G401.6 (cell line): ENCODE measurements around the gene MDFIC.

Experiments
- FAIRE-seq: peaks from 2 replicates; lab custom pipeline; 2012; peaks lifted over from hg19 to GRCh38; lab: Jason Lieb, UNC

The MDFIC gene

GRCh38 chr7:115040057-115040456 lies 118.2 kb downstream of the MDFIC start:
- FAIRE-seq = no peak

DNA sequence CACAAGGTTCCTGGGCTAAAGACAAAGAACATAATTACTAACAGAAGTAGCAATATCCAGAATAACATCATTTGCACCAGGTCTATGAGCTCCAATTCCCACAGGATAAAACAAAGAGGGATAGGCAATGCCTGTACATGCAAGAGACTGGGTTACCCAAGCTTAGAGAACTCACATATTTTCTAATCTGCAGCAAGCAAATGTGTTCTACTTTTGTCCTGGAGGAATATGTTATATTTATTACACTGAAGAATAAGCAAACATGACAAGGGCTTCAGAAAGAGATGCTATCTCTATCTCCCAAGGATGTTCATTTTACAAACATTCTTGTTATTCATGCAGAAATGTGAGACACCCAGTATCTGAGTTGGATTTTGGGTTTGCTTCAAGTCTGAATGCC lies 118.6 kb downstream of the MDFIC start:
- FAIRE-seq = no peak

DNA sequence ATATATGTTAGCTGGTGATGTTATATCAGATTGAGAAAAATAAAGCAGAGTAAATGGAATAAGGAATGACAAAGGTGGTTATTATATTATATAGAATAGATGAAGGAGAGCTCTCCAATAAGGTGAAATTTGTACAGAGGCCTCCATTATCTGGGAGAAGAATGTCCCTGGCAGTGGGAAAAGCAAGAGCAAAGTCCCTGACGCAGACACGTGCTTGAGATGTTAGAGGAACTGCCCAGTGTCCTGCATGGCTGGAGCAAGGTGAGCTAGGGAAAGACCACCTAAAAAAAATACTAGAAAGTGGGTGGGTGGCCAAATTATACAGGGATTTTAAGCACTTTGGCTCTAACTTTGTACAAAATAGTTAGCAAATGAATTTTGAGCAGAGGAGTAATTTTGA lies 120.7 kb downstream of the MDFIC start:
- FAIRE-seq = no peak

DNA sequence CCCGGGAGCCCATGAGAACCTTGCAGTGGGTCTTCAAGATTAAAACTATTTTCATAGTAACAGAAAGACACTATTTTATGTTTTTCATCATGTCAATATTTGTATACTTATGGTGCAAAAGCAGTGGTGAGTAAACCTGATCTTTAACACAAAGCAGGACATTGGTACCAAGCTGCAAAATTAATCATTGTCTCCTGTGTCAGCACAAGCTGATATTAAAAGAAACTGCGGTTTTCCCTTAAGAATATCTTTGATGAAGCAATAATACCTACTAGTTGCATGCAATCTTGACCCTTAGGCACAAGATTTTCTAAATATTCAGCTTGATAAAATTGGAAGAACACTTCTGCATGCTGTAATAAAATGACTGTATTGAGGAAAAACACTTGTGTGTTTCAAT lies 121.7 kb downstream of the MDFIC start:
- no peak for FAIRE-seq

- no peak for FAIRE-seq
These were observed 122.3 kb downstream of the MDFIC start for GRCh38 chr7:115044224-115044623.

GRCh38 chr7:115047958-115048720 lies 126.2 kb downstream of the MDFIC start:
- FAIRE-seq = no peak

DNA sequence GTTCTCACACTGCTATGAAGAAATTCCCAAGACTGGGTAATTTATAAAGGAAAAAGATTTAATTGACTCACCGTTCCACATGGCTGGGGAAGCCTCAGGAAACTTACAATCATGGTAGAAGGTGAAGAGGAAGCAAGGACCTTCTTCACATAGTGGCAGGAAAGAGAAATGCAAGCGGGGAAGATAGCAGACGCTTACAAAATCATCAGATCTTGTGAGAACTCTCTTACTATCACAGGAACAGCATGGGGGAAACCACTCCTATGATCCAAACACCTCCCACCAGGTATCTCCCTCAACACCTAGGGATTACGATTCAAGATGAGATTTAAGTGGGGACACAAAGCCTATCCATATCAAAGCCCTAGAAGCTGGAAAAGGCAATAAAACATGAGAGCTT lies 130.8 kb downstream of the MDFIC start:
- no peak for FAIRE-seq

DNA sequence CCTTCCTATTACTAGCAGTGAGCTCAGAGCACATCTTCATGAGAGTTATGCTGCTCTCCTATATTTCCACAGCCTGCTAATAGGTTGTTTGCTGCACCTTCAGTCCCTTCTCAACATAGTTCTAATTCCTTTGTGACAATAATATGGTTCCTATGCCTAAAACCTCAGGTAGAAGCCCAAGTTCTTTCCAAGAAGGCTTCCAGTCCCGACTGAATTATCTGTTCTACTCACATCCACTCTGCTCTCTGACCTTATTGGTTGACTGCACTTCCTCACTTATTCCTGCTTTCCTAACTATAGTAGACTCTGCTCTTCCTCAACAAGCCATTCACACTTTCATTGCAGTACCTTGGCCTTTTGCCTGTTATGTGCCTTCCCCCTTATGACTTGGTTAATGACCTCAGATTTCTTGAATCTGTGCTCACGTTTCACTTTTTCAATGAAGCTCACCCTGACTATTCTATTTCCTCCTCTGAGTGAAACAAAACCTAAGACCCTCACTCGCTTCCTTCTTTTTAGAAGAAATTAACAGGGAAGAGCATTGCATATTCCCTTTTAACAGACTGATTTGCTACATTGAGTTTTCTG lies 132.7 kb downstream of the MDFIC start:
- FAIRE-seq = no peak

GRCh38 chr7:115056019-115056418 lies 134.1 kb downstream of the MDFIC start:
- no peak for FAIRE-seq

- no peak for FAIRE-seq
These were observed 136.8 kb downstream of the MDFIC start for GRCh38 chr7:115058726-115059125.

DNA sequence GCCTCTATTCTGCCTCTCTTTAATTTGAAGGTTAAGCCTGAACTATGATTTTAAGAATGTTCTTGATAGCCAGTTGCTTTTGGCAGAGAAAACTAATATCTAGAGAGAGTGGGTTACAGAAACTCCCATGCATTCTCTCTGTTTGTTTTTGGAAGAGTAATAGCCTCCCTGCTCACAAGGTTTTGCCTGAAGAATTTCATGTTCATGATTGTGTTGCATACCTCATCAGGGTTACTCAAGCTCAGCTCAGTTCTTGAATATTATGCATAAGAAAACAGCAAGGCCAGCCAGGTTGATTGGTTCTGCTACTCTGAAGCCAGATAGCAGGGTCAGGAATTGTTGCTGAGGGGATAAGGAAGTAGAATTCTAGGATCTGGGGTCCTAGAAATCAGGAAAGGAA lies 137.4 kb downstream of the MDFIC start:
- no peak for FAIRE-seq

- no peak for FAIRE-seq
These were observed 138.4 kb downstream of the MDFIC start for GRCh38 chr7:115060095-115060870.

DNA sequence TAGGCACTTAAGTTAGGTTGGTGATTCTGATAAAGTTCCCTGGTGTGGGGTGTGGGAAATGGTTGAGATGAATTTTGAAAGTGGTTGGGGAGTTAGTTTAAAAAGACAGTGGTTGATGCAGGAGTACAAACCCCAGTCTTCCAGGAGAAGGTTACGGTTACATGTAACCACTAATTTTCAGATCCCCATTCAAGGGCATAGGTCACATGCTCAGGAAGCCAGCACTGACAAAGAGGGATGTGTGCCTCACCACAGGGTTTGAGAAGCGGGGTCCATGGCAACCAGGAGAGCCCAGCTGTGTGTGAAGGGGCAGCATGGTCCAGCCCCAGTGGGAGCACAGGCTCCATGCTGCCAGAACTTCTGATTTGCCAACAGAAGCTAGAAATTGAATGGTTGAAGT lies 144.2 kb downstream of the MDFIC start:
- FAIRE-seq = no peak

- no peak for FAIRE-seq
These were observed 144.7 kb downstream of the MDFIC start for GRCh38 chr7:115066634-115067033.

GRCh38 chr7:115068220-115068619 lies 146.3 kb downstream of the MDFIC start:
- no peak for FAIRE-seq
